T-helper 22 cell (primary cell): ENCODE results near the gene SEMA4D.
A peak's percentile ranks its signal among the peaks of the same experiment; 100 is the strongest.

ENCODE experiments used
- DNase-seq: peaks from one replicate; pipeline ENCODE4 v3.0.0-alpha.2; 2020; ENCODE audit warnings: low read depth

The SEMA4D gene

DNA sequence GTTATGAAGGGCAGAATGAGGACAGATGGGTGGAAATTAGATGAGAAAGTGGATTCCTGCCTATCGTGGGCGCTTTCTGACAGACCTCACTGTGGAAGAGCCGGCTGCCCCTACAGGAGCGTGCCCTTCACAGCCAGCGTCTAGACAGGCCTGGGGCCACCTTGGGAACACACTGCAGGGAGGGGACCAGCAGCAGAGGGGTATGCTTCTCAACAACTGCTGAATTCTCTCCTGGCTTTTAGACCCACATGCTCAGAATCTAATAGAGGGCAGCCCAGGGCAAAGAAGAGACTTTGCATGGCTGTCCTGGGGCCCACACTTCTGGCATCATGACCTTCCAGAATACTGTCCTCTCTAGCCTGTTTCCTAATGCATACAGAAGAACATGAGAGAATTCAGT lies 2.1 kb upstream of the SEMA4D start:
- DNase-seq = no peak

DNA sequence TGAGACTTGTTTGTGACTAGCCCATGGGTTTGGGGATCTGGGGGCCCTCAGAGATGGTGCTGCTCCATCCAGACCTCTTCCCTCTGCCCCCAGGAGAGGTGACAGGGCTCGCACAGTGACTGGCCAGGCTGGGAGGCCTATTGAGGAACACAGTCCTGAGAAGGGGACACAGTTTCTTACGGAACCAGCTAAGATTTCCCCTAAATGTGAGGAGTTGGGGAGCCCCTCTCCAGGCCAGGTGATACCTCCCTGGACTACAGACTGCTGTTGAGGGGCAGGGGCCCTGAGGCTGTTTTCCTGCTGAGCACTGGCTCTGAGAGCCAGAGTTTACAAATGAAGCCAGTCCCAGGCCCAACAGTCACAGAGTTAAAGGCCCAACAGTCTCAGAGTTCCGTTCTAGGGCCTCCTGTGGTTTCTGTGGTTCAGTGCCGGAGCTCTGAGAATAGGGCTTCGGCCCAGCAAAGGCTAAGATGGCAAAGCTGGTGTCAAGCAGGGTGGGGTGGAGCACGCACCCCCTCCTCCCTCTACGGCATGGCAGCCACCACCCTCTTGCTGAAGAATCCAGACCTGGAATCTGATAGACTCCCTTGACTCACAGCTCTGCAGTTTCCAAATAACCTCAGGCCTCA lies 1.1 kb upstream of the SEMA4D start:
- DNase-seq = peak; percentile 44

DNA sequence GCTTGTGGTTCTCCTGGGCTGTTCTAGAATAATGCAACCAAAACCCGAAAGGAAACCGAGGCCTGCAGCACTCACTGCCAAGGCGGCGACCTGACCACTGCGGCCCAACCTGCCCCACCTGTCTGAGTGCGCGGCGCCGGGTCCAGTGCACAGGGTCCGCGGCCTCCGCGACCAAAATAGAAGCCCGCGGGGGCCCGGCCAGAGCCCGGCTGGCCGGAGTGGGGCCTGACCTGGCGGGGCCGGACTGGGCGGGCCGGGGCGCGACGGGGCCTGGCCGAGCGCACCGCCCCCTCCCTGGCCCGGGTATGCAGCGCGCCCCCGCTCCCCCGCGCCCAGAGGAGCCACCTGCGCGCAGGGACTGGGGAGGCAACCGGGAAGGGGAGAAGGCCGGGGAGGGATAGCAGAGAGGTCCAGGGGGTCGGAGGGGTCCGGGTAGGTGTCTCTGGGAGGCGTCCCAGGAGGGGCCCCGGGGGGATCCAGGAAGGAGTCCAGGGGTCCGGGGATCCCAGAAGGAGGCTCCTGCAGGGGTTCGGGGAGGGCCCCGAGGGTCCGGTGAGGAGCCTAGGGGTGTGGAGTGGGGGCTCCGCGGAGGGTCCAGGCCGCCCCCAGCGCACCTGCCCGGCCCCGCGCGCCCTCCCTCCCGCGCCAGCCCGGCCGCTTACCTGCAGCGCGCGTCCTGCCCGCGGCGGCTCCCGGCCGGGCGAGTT lies 503 bp downstream of the SEMA4D start:
- DNase-seq = no peak

DNA sequence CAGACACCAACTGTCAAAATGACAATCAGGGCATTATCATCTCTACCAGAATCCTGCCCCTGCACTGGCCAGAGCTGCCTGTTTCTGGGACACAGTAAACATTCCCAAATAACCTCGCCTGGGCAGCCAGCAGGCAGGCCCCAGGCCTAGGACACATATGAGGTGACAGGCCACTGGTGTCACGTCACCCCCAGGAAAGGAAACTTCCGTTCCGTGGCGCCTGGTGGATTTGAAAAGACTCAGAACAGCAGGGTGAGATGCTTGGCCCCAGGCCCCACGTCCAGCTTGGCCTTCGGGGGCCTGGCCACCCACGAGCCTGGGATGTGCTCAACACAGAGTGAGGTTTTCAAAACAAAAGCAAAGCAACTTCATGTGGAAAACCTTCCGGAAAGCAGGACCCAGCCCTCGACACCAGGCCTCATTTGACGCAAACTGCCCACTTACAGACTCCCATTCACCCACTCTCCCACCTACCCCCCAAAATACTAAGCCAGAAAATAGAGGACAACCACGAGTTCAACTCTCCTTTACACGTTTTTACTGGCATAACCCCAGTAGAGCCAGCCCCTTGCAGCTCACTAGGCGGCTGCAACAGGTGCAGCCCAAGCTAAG lies 1.2 kb downstream of the SEMA4D start:
- no peak for DNase-seq

DNA sequence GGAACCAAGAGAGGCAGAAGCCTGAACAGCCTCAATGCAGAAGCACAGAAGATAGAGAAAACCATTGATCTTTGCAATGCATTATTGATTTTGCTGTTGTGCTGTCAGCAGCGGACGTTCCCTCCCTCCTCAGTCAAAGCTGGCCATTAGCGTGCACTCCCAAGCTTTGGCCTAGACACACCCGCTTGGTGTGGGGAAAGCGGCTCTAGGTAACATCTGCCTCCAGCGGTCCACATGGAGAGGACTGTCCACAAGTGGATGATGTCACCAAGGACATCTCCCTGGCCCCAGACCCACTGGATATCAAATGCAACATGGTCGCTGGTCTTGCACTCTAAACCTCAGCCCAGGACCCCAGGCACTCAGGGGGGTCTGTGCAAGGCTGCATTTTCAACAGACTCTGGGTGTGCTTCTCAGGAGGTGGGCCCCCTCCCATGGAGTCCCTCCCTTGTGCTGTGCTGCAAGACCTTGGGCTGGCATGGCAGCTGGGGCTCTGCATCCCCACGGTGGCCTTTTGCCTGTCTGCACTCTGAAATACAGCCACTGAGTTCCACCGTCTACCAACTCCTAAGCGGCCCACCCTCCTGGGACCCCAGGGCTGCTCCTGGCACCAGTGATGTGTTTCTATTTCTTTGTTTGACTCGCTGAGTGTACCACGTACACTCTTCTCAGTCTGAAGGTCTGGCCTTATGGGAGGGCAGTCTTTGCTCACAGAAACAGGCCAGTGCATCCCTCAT lies 1.9 kb downstream of the SEMA4D start:
- no peak for DNase-seq

DNA sequence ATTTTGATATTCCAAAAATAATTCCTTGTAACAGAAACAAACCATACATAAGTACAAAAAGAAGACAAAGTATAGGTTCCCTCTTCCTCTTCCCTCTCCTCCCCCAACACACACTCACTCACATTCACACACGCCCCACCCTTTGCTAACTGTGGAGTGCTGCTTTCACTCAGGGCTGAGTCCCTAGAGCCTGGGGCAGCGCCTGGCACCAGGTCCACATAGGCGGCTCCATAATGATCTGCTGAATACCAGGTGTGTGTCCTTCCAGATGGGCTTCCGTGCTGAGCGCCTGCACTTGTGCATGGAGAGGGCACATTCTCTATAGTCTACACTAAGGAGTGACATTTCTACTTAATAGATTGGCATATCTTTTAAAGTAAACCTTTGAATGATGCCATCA lies 3.7 kb downstream of the SEMA4D start:
- no peak for DNase-seq

DNA sequence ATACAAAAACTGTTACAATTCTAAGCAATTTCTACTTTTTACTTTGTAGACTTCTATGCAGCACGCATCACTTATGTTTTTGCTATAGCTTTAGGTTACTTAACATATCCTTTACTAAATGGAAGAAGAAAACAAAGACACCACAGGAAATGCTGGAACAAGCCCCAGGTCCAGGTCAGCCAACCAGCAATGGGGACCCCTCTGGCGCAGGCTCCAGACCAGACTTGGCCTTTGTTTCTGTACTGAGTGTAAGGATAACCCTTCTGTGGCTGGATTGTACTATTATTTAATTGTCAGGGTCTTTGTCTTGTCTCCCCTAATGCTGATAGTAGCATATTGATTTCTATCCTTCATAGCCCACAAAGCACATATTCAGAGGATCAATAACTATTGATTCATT lies 4.2 kb downstream of the SEMA4D start:
- DNase-seq = no peak

DNA sequence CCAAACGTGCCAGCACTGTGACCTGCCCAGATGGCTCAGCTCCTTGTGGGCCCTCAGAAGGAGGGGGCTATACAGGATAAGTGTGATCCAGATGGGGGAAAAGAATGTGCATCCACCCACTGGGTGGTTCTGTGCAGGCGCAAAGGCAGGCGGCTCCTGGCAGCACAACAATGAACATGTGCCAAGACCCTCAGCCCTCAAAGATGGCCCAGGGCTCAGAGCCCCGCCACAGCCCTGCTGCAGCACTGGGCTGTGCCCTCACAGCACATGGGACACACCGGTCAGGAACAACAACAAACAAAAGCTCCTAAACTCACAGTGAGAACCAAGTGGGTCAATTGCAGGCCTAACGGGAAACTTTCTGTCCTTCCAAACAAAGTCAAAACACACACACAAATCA lies 4.7 kb downstream of the SEMA4D start:
- no peak for DNase-seq

DNA sequence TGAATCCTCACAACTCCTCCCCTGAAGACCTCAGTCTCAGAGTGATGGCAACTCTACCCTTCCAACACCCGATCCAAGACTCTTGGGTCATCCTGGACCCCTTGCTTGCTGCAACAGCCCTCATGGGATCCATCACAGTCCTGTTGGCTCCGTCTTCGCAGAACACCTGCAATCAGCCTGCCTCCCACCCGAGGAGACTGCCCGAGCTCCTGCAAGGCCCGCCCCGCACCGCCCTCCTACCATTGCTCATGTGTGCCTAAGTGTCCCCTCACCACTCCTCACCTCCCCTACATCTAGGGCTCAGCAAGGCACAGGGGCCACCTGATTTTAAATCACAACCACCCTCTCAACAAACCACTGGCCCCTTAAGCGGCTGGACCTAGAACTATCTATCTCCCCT lies 5.3 kb downstream of the SEMA4D start:
- DNase-seq = no peak

DNA sequence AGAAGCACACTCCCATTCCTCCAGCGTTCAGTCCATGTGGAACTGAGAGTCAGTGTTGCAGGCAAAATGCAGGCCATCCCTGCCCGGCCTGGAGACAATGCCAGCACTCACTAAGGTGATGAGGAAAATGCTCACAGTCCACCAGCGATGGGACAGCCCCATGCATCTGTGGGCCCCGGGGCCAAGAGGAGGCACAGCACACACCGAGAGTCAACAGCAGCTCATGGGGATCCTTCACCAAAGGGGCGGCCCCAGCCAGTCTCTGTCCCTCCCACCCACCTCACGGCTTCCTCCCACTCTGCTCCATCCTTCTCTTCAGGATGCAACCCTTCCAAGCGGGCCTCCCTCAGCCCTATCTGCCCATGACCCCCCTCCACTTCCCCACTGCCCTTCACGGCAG lies 6.2 kb downstream of the SEMA4D start:
- no peak for DNase-seq

DNA sequence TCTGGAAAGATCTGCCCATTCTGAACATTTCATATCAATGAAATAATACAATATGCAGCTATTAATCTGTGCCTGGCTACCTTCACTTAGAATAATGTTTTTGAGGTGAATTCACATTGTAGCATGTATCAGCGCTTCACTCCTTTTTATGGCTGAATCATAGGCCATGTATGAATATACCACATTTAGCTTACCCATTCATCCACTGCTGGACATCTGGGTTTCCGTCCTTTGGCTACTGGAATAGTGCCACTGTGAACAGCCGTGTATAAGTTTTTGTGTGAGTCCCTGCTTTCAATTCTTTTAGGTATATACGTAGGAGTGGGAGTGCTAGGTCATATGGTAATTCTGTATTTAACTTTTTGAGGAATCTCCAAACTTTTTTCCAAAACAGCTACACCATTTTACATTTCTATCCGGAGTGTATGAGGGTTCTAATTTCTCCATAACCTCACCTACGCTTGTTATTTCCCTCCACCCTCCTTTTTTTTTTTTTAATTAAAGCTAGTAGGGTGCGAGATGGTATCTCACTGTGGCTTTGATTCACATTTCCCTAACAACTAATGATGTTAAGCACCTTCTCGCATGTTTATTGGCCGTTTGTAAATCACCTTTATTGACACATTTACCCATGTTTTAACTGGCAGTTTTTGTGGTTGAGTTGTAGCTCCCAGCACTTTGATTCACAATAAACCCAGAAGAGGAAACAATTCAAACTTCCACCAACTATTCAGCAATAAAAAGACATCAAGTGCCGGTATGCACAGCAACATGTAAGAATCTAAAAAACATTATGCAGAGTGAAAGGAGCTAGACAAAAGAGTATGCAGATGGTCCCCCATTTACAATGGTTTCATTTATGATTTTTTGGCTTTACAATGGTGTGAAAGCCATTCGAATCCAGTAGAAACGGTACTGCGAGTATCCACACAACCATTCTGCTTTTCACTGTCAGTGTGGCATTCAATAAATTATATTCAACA lies 8.1 kb downstream of the SEMA4D start:
- no peak for DNase-seq

DNA sequence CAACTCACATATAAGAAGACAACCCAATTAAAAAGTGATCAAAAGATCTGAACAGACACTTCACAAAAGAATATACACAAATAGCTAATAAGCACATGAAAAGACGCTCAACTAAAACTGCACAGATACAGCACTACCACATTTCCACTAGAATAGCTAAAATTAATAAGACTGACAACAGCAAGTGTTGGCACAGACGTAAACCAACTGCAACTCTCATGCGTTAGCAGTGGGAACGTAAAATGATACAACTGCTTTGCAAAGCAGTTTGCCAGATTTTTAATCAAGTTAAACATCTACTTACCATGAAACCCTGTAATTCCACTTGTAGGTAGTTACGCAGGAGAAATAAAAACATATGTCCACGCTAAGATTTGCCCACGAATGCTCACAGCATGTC lies 9.0 kb downstream of the SEMA4D start:
- DNase-seq = no peak

DNA sequence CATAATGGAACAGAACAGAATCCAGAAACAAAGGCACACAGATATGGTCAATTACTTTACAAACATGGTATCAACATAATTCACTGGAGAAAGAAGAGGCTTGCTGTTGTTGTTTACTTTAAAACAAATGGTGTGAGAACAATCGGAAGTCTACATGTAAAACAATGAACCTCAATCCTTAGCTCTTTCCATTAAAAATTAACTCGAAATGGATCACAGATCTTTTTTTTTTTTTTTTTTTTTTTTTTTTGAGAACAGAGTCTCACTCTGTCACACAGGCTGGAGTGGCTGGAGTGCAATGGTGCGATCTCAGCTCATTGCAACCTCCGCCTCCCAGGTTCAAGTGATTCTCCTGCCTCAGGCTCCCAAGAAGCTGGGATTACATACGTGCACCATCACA lies 9.8 kb downstream of the SEMA4D start:
- DNase-seq = no peak

DNA sequence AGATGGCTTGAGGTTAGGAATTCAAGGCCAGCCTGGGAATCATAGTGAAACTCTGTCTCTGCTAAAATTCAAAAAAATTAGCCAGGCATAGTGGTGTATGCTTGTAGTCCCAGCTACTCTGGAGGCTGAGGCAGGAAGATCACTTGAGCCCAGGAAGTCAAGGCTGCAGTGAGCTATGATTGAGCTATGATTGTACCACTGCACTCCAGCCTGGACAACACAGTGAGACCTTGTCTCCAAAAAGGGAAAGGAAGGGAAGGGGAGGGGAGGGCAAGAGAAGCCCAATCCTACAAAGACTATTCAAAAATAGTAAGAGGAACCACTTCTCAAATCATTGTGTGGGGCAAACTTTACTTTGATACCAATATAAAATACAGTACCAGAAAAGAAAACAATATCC lies 11.2 kb downstream of the SEMA4D start:
- no peak for DNase-seq

DNA sequence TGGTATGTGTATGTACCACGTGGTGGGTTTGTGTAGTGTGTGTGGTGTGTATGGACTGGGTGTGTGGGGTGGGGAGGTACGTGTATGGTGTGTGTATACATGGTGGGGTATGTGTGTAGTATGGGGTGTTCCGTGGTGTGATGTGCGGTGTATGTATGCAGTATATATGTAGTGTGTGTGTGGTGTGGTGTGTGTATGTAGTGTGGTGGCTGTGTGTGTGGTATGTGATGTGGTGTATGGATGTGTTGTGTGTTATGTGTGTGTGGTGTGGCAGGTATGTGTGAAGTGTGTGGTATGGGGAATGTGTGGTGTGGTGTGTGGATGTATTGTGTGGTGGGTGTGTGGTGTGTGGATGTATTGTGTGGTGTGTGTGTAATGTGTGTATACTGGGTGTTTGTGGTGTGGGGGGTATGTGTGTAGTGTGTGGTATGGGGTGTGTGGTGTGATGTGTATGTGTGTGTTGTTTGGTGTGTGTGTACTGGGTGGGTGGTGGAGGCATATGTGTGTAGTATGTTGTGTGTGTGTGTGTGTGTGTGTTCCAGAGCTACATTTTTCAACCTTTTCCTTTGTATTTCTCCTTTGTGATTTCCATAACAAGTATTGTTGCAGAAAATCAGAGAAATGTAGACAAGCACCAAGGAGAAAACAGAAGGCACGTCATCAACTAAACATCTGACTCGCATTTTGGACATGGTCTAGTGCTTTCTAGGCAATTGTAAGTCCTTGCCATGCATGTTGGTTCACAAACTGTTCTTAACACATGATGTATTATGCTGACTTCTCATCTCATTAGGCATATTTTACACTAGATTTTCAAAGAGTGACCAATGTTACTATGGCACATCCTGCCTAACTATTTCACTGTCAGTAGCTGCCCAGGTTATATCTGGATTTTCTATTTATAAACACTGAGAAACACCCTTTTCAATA lies 13.2 kb downstream of the SEMA4D start:
- no peak for DNase-seq

DNA sequence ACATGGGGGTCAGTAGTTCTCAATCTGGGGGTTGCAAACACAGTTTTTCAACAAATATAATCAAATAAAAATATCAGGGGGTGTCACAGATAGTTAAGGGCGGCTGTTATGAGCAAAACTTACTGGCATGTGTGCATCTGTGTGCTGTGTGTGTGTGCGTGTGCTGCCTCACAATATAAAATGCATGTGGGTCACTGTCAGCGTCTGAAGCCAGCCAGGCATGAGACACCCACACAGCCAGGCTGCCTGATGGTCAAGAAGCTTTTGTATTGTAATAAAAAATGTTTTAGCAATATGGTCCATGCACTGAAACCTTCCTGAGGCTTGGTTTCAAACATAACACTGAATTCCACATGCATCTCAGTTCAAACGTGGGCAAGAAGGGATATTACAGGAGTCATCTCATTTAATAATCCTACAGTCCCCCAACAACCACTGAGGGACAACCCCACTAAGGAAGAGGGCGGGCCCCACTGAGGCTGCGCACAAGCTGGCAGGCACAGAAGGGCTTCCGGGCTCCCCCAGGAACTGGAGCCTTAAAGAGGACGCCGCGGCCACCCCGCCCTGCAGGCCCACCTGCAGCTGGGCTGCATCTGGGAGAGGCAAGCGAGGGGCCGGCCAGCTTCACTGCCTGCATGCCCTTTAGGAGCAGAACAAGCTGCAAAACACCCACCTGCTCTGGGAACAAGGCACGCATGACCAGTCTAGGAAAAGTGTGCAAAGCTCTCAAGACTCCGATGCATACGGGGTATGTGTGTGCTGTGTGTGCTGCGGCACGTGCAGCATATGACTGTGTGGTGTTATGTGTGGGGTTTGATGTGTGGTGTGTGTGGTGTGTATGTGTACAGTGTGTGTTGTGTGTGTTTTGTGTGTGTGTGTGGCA lies 14.1 kb downstream of the SEMA4D start:
- DNase-seq = peak; percentile 68

DNA sequence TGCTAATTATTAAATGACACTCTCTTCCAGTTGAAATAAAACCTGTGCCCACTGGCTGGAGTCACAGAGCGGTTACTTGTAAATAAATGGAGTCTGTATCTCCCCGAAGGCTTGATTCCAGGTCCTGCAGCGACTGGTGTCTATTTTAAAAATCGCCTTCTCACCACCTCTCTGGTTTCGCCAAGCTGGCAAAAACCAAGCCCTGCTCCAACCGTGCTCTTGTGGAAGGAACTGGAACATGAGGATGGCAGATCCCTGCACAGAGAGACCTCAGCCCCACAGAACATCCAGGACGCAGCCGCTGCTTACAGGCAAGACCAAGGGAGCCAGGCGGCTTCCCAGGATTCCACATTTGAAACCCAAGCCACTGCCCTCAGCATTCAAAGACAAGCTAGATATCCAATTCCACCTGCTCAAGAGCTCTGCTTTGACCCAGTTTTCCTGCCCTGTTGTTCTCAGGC lies 15.0 kb downstream of the SEMA4D start:
- no peak for DNase-seq

DNA sequence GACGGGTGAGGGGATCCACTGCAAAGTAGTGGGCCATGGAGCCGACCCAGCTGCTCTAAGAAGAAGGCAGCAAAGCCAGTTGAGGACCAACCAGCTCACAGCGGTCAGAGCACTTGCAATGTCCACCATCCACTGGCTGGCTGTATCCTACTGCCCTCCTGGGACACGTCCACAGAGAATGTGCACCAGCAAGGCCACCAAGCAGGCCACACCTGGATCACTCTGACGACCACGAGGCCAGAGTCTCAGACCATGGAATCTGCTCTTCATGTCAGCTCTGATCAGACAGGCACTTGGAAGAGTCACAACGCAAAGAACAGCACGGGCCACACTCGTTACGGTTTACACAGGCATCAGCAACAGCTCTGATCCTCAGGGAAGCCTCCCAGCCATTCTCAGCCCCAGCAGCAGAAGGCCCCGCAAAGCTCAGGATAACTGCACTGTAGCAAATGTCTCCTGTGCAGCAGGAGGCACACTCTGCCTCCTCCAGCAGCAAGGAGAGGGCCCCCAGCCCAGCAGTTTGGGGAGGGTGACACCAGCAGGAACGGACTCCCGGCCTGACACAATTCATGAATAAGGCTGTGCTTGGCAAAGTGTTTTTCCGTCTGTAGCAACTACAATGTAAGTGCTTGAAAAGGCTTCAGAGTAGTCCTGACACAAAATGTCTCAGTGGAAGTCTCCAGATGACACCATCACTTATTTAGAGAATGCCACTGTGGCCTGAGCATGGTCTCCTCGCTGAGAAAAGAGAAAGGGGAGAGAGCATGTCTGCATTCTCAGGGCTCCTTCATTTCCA lies 15.7 kb downstream of the SEMA4D start:
- DNase-seq = no peak

DNA sequence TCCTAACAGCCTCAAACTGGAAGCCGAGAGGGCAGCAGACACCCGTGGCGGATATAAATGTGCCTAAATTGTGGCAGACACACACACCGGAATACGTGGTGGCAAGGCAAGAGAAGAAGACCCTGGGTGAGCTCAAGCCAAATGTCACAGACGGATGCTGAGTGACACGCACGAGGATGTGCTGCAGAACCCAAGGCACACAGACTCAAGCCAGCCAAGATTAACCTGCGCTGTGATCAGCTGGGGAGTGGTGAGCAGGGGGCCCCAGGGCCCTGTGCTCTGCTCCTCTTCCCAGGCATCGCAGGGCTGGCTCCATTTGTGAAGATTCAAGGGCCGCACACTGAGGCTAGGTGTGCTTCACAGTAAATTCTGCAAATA lies 16.4 kb downstream of the SEMA4D start:
- DNase-seq = no peak
